ENCODE results near the gene KRT79.

GRCh38 chr12:52838609-52839435, 4.7 kb upstream of the KRT79 start:
- no peak for TF ChIP-seq CTCF (IDR thresholded peaks at IDR 0.05)
- TF ChIP-seq POLR2A (IDR thresholded peaks at IDR 0.05): no peak

Measured in heart left ventricle (tissue), 13 donors.